Measurements from ENCODE around the gene GPSM3.

The GPSM3 gene

DNA sequence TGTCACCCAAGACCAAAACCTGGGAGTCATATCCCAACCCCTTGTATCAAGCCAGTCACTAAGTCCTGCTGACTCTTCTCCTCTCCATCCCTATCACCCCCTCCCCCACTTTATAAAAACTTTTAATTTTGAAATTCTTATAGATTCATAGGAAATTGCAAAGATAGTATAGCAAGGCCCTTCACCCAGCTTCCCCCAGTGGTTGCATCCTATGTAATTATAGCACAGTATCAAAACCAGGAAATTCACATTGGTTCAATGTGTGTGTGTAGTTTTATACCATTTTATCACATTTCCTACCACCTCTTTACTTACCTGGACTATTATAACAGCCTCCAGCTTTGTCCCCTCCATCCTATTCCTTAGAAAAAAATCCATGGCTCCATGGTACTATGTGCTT is 34.4 kb downstream of the GPSM3 start:
- ChIA-PET CTCF (interaction anchor here (0.6 to 1.4 kb wide), 4 partner anchors 25 to 39 kb away, joined by 3 to 5 read pairs (median 3); no protein-coding TSS in a partner anchor), POLR2A (interaction anchor here (1.1 to 1.4 kb wide), 3 partner anchors 30 to 82 kb away, joined by 3 to 5 read pairs (median 4); partner anchors contain the start of gene ATF6B)
- H3K4me3 ChIP-seq (ENCODE audit: low read depth, low read length) = no peak overlapping the region
- TF ChIP-seq YY2 (tag by site-specific recombination; IDR thresholded peaks at IDR 0.05) (no peak), ZNF214 (tag by site-specific recombination; IDR thresholded peaks at IDR 0.05; ENCODE audit: borderline replicate concordance) (no peak), ZNF133 (tag by site-specific recombination; IDR thresholded peaks at IDR 0.05) (no peak), FEZF1 (tag by site-specific recombination; IDR thresholded peaks at IDR 0.05) (no peak), ZNF529 (tag by site-specific recombination; IDR thresholded peaks at IDR 0.05; ENCODE audit: insufficient replicate concordance) (peak; percentile 100)
- TF ChIP-seq, protein P1, sequence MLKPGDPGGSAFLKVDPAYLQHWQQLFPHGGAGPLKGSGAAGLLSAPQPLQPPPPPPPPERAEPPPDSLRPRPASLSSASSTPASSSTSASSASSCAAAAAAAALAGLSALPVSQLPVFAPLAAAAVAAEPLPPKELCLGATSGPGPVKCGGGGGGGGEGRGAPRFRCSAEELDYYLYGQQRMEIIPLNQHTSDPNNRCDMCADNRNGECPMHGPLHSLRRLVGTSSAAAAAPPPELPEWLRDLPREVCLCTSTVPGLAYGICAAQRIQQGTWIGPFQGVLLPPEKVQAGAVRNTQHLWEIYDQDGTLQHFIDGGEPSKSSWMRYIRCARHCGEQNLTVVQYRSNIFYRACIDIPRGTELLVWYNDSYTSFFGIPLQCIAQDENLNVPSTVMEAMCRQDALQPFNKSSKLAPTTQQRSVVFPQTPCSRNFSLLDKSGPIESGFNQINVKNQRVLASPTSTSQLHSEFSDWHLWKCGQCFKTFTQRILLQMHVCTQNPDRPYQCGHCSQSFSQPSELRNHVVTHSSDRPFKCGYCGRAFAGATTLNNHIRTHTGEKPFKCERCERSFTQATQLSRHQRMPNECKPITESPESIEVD (tag by site-specific recombination; IDR thresholded peaks at IDR 0.05) = no peak
- no peaks in the 10 kb centered on the region for H3K9me3 ChIP-seq (ENCODE audit: control insufficient read depth, insufficient read depth, low read depth, low read length)
- H3K4me1 ChIP-seq (ENCODE audit: control insufficient read depth, insufficient read depth, low read length) = no peaks in the 10 kb centered on the region
- H3K36me3 ChIP-seq (ENCODE audit: control insufficient read depth in 2 of 2, insufficient read depth in 1 of 2, low read length in 2 of 2) = peaks cover 29 to 54% of the 10 kb centered on the region in 2 experiments
- H3K27ac ChIP-seq (ENCODE audit: extremely low read depth, low read depth, low read length) = no peak overlapping the region

DNA sequence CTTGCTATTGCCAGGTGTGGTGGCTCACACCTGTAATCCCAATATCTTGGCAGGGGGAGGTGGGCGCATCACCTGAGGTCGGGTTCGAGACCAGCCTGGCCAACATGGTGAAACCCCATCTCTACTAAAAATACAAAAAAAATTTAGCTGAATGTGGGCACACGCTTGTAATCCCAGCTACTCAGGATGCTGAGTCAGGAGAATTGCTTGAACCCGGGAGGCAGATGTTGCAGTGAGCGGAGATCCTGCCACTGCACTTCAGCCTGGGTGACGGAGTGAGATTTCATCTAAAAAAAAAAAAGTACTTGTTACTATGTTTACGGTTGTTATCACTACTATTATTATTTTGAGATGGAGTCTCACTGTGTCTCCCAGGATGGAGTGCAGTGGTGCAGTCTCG is 35.6 kb downstream of the GPSM3 start:
- CTCF ChIA-PET = interaction anchor here (1.8 kb wide), 1 partner anchor 39 kb away, joined by 6 read pairs; no protein-coding TSS in a partner anchor
- TF ChIP-seq ZBTB48 (tag by site-specific recombination; IDR thresholded peaks at IDR 0.05) (no peak), KLF9 (tag by site-specific recombination; IDR thresholded peaks at IDR 0.05; ENCODE audit: low read depth) (no peak), ZNF658 (tag by site-specific recombination; IDR thresholded peaks at IDR 0.05) (no peak), KLF7 (tag by site-specific recombination; IDR thresholded peaks at IDR 0.05; ENCODE audit: borderline replicate concordance) (no peak), ZSCAN5A (tag by site-specific recombination; IDR thresholded peaks at IDR 0.05) (no peak), ZNF596 (tag by site-specific recombination; IDR thresholded peaks at IDR 0.05) (no peak), ZBTB44 (tag by site-specific recombination; IDR thresholded peaks at IDR 0.05) (no peak), ZNF2 (tag by site-specific recombination; IDR thresholded peaks at IDR 0.05) (no peak), ZXDB (tag by site-specific recombination; IDR thresholded peaks at IDR 0.05) (no peak), SP7 (tag by site-specific recombination; IDR thresholded peaks at IDR 0.05) (no peak), ZNF175 (tag by site-specific recombination; IDR thresholded peaks at IDR 0.05) (no peak), ZNF624 (tag by site-specific recombination; IDR thresholded peaks at IDR 0.05) (no peak), ZNF529 (tag by site-specific recombination; IDR thresholded peaks at IDR 0.05; ENCODE audit: insufficient replicate concordance) (no peak), ZNF214 (tag by site-specific recombination; IDR thresholded peaks at IDR 0.05; ENCODE audit: borderline replicate concordance) (no peak), ZNF354C (tag by site-specific recombination; IDR thresholded peaks at IDR 0.05; ENCODE audit: borderline replicate concordance, low read depth) (no peak), ZSCAN4 (tag by site-specific recombination; IDR thresholded peaks at IDR 0.05) (no peak)
- POLR2A ChIA-PET = no interaction called here
- peaks cover 28 to 43% of the 10 kb centered on the region in 2 experiments for H3K36me3 ChIP-seq (ENCODE audit: control insufficient read depth in 2 of 2, insufficient read depth in 1 of 2, low read length in 2 of 2)
- no peak overlapping the region for H3K27ac ChIP-seq (ENCODE audit: extremely low read depth, low read depth, low read length)
- no peak overlapping the region for H3K4me3 ChIP-seq (ENCODE audit: low read depth, low read length)
- peaks cover 7% of the 10 kb centered on the region; the same call in 1 of the 2 replicates for H3K4me1 ChIP-seq (ENCODE audit: control insufficient read depth, insufficient read depth, low read length)
- H3K9me3 ChIP-seq (ENCODE audit: control insufficient read depth, insufficient read depth, low read depth, low read length) = no peaks in the 10 kb centered on the region
